GM19438 (cell line): ENCODE results near the gene HOXB5.

Source experiments
- ATAC-seq: cut with Tn5 transposase; IDR thresholded peaks from one replicate; pipeline ENCODE4 v1.9.1; 2021; ENCODE audit warnings: low read depth; ENCODE audit not compliant: unreplicated experiment

The HOXB5 gene

DNA sequence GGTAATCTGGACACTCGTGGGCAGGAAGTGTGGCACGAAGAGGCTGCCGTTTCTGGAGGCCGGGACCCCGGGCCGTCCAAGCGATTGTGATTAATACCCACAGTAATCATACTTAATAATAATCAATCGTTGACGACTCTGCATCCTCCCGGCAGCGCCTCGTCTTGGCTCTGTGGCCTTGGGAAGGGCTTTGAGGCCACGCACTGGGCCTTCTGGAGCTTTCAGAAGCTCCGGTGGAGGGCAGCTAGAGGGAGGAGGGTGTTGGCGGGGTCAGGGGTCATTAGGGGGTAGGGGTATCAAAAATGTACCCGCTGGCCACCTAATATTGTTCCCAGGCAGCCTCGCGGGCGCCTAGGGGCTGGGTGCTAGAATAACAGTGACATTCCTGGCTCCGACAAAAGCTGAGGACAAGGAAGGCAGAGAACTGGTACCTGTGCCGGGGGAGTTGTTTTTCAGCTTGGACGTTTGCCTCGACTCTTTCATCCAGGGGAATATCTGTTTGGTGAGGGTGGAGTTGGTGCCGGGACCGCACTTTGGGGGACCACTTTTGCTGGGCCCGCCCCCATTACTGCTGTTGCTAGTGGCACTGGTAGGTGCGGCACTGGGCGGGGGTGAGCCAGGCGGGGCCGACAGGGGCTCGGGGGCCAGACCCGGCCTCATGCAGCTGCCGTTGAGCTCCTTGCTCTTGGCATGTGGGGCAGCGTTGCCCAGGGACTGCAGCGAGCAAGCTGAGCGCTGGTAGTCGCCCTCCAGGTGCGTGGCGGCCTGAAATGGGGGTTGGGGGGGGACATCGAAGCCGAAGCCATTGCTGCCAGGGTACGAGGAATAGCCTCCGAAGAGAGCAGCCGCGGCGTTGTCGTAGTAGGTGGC lies 41.7 kb downstream of the HOXB5 start:
- ATAC-seq: no peak

DNA sequence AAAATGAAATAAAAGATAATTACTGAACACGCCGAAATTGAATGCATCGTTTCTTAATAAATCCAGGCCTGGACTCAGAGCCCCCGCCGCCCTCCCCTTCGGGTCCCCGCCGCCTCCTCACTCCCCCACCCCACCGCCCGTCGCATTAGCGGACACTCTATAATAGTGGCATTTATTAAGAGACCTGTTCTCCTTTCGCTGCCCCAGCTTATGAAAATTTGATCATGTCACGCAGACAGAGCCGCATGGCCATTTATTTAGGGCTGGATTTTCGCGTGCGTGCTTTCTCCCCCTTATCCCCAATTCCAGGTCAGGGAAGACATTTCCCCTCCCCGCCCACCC lies 42.4 kb downstream of the HOXB5 start:
- no peak for ATAC-seq

DNA sequence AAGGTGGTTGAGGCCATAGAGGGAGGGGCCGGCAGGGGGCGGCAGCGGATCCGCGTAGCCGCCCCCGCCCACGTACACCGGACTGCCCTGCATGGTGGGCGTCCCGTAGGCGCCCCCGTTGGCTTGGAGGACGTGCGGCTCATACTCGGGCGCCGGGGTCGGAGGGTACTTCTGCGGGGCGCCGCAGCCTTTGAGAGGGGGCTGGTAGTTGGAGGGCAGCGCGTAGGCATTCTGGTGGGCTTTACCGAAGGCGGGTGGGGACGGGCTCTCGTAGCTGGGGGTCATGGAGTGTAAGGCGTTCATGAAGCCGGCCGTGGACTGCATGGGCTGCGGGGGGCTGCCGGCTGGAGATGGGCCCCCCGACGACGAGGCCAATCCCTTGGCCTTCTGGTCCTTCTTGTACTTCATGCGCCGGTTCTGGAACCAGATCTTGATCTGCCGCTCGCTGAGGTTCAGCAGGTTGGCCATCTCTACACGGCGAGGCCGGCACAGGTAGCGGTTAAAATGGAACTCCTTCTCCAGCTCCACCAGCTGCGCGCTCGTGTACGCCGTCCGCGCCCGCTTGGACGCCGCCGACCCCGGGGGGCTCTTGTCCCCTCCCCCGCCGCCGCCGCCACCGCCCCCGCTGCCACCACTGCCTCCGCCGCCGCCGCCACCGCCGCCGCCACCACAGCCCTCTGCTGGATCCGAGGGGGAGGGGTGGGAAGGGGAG lies 42.9 kb downstream of the HOXB5 start:
- ATAC-seq: no peak

DNA sequence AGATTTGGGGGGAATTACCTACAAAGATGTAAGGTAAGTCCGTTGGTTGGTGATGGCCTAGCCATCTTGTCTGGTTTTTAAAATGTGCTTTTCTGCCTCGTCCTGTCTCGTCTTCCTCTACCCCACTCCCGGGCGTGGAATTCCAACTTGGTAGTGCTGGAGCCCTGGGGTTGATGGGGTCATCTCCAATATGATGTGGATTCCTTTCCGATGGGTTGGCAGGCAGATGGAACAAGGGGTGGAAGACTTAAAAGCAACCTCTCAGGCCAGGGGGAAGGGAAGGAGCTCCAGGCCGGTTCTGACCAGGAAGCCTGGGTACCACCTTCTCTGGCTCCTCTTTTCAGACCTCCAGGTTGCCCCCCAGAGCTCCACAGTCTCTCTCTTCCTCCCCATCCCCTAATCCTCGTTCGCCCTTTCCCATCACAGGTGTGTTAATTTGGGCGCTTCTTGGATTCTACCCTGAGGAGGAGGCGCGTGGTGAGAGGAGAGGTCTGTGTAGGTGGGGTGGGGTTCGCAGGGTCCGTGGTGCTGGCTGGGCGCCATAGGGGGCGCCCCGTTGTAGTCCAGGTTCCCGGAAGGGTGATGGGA lies 43.6 kb downstream of the HOXB5 start:
- no peak for ATAC-seq

DNA sequence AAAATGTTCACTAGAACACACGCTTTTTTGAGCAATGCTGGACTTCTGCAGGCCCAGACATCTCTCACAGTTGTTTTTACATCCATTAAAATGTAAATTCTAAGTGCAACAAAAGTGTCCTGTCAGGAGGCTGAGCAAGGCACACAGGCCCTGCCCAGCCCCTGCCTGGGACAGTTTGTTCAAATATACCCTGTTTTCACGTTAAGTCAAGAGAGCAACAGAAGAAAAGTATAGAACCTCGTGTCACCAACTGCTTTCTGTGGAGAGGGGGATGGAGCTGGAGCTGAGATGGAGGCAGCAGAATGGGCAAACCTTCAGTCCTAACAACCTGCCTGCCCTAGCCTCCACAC lies 44.3 kb downstream of the HOXB5 start:
- ATAC-seq: no peak

DNA sequence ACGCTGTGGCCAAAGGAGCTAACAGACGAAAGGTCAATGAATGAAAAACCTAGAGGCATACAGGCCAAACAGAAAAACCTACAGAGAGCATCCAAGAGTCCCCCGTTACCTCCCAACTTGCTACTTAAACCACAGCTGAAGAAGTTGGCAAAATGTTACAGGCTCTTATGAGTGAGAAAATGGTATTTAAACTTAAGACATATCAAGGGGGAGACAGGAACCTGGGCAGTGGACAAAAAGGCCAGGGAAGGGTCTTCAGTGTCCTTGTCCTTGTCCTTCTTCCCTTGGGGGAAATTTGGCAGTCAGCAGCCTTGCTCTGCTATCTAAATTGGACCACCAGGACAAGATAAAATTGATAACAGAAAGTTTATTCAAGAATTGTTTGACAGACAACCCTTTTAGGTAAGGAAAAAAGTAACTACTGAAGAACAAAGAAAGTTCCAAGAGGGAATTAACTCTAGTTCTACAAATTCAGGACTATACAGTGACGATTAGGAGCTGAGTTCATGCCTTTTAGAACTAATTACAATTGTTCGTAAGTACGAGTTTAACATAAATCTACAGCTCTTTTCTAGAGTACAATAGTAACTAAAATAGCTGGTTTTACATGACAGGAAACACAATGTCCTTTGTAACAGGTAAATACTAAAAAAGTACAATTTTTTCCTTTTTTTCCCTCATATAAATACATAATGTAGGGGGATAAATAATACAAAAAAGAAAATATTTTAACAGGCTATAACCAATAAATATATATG lies 44.9 kb downstream of the HOXB5 start:
- ATAC-seq: no peak

DNA sequence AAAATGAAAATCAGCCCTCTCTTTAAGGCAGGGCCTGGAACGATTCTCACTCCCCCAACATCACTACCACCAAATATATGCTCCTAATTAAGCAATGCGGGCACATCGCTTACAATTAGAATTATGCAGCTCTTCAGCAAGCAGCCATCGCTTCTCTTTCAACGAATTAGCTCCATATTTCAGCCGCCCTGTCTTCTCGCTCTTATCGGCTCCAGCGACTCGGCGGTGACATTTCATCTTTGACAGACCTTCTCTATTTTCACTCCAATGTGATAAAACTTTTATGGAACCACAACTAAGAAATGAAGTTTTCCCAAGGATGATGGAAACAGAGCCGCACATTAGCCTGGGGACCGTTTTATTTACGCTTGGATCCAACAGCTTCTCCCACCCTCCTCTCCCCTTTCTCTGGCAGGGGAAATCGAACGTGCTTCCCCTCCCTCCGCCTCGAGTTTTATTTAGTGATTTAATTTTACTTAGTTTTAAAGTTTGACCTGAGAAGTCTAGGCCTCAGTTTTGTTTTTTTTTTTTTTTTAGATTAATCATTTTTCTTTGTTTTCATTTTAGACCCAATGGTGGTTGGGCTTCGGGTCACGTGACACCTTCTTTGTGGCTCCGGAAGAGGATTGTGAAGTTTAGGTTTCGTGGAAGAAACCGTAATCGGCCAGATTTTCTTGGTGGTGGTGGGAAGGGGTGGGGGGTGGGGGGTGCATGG lies 45.6 kb downstream of the HOXB5 start:
- ATAC-seq: no peak

DNA sequence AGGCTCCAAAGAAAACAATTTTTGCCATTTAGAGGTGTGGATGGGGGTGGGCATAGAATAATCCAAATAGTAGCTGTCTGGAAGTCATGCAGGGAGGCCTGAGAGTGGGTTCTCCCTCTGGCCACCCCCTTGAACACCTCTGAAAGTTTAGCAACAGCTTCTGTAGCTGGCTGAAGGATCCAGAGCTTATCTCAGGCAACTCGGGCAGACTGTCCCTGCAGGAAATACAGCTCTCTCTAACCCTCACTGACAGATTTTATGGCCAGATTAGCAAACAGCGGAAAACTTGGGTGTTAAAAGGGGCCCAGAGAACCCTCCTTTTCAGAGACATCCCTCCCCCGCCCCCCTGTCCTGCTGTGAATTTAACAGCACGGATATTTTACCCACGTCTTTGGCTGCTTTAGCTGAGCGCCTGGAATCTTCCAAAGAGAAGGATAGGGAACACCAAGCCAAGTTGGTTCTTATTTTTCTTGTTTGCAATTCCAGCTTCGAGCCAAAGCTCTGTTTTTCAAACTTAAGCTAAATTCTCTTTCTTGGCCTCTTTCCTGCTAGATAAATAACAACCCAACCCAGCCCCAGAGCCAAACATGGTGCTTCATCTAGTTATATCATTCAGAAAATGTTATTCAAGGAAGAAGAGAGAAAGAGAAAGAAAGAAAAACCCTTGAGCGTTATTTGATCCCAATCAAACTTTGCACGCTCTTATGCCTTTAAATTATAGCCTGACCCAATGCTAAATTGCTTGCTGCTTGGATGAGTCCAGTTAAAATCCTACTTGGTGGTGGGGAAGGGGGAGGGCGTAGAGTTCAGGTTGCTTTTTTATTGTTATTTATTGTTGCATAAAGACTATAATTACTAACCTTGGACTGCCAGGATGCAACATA lies 46.4 kb downstream of the HOXB5 start:
- ATAC-seq: no peak

DNA sequence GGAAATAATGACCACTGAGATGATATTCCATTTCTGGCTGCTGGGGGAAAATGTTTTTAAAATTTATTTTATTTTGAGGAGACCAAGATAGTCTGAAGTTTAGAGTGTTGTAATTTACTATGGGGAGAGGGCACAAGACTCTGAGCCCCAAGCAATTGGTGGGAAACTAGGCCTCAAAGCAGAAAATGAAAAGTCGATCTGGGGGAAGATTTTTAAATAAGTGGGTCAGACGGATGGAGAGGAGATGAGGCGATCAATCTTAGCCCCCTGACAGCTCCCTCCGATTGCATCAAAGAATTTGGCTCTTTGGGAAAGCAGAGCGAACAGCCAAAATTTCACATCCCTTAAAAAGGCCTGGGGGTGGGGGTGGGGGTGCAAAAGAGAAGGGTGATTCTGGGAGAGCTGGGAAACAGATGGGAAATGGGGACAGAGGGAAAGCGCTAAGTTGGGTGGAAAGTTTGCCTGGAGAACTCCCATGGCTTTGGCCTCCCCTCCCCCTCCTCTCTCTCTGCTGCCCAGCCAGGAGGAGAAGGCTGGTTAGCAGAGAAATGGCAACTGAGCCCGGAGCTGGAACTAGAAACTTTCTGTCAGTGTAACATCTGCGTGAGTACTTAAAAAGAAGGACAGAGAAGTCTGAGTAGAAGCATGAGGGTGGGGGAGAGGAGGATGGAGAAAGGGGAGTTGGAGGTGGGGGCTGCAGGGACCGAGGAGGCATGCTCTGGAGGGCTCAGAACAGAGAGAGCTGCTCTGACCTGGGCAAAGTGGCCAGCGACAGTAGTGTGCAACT lies 47.2 kb downstream of the HOXB5 start:
- no peak for ATAC-seq

DNA sequence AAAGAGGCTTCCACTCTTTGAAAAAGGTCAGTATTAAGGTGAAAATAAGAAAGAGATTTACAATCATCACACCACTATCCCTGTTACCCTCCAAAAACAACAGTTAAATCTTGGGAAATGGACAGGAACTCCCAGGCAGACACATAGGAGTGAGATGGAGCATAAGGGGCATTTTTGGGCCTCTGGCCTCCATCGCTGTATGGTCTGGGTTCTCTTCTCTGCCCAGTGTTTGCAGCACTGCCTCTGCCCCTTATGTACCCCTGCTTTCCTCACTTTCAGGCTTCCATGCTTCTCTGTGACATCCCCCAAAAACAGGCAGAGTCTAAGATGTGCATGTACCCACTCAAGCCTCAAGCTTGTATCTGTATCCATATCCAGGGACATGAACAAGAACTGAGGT lies 48.0 kb downstream of the HOXB5 start:
- ATAC-seq: no peak

DNA sequence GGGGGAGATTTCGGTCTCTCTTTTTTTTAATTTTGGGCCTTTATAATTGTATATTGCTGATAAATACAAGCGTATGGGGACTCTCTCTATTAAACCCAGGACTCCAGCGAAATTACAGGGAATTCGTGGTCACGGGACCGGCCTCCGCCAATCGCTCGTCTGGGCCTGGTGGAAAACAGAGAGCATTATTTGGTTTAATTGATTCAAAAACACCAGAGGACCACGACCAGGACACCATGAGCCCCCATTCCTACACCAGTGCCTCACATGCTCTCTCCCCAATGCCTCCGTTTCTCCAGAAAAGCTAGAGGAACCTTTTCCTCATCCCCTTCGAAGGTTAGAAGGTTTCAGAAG lies 48.6 kb downstream of the HOXB5 start, which contains the start of gene HOXB2:
Gene HOXB2, minus strand, starts transcription at position 88 of the 354 bp plus-strand sequence. CDS start 198 bp downstream, outside the sequence.
- no peak for ATAC-seq

DNA sequence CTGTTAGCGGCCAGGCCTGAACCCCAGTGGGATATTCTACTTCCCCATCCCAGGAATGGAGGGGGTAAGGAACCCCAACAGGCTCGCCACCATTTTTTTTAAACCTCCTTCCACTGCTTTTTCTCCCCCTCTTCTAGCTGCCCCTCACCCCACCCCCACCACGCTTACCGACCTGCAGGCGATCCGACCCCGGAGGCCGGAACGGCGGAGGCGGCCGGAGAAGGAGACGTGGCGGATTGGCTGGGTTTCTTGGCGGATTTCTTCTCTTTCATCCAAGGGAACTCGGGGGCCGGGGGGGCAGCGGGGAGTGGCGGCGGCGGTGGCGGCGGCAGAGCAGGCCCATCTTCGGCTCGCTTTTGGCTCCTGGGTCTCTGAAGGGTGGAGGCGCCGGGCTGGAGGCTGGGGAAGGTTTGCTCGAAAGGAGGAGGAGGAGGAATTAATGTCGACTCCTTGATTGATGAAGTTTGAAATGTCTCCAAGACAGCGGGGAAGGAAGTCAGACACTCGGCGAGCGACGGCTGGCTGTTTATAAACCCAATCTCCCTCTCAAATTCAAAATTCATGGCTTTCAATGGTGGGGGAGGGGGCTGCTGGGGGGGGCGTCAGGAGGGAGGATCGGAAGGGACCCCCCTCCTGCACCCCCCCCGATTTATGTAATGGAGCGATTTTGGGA lies 49.1 kb downstream of the HOXB5 start:
- no peak for ATAC-seq

DNA sequence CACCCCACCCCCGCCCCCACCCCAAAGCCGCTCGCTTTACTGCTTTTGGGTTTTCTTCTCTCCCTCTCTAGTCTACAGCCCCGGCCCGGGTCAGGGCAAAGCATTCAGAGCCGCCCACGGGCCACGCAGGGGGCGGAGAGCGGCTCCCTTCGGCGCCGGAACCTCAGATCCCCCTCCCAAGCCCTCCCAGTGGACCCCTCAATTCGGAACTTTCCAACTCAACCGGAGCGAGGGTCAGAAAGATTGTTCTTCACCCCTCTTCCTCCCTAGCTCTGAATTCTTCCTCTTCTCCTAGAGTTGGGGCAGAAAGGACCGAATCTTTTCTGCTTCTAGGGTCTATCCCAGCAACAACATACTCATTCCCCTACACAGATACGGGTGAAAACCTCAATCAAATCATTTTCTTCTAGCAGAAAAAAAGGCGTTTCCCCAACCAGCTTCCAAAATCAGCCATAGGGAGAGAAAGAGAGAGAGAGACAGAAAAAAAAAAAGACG lies 49.7 kb downstream of the HOXB5 start:
- ATAC-seq: peak; percentile 32

DNA sequence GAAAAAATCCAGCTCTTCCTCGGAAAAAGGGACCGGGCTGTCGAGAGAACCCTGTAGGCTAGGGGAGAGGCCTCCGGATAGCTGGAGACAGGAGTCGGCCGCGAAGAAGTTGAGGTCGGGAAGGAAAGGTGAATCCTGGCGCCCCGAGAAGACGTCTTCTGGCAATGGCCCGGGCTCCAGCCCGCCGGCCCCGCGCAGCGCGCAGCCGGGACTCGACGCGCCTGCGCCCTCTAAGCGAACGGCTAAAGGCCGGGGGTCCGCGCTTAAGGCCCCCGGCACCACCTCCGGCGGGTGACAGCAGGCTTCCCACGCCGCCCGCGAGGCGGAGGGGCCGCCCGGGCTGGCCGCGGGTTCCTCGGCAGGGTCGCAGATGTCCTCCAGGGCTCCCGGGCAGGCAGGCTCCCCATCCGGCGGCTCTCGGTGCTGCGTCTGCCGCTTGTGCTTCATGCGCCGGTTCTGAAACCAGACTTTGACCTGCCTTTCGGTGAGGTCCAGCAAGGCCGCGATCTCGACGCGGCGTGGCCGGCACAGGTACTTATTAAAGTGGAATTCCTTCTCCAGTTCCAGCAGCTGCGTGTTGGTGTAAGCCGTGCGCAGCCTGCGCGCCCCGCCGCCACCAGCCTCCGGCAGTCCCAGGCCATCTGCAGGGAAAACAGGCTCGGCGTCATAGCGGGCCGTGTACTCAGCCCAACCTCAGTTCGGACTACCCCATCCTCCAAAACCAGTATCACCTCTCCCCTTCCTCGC lies 50.3 kb downstream of the HOXB5 start:
- ATAC-seq: peak; percentile 52

DNA sequence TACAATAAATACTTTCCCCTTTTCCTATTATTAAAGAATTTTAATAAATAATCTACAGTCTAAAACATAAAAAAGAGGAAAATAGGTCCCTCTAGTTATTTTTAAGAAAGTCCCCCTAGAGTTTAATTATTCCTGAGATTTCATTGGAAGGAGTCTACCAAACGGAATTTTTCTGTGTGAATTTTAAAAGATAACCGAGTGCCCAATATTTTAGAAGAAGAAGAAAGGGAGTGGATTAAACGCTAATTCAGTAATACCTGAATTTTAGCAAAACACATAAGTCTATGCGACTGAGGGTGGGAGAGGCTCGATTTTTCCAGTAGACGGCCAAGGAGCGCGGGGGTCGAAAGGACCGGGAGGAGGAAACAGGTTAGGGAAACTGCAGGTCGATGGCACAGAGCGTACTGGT lies 50.9 kb downstream of the HOXB5 start:
- no peak for ATAC-seq

DNA sequence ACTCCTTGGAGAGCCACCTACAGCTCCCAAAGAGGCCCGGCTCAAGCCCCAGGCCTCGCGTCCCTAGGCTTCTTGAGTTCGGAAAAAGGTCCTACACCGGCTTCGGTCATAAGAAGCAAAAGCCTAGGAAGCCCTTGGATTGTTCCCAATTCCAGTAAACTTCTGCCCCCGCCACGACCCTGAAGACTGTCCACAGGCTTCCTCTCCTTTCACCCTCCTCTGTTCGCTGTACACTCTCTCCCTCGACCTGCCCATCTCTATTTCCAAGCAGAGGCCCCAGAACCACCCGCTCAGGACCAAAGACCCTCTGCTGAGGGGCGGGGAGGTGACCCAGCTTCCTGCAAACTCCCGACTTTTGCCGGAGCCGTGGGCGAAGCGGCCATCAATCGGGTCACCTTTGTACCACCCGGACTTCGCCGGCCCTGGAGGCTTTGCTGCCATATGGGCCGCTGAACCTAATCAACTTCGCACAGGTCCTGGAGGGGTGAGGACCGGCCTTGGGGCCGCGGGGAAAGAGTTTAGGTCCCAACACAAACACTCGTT lies 51.4 kb downstream of the HOXB5 start:
- ATAC-seq: no peak

DNA sequence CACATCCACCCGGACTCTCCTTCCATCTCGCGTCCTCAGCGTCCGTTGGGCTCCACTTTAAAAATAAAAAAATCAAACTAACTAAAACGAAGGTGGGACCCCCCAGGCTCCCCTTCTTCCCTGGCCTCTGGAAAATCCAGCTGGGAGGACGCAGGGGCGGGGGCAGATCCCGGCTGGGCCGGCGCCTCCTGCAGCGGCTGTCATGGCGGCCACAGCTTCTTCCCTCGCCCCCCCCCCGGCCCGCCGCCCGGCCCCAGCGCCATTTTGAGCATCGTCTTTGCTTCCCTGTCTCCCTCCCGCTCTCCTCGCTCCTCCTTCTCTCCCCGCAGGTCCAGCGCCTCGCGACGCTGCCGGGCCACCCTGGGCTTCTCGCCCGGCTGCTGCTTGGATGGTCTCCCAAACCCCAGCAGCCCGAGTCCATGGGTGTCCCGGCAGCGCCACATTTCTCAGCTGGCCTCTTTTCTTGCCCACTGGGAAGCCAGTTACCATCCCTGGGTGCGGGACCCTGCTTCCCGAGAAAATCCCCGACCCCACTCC lies 51.9 kb downstream of the HOXB5 start:
- no peak for ATAC-seq
